HG02981 (cell line): ENCODE data around the gene NCKAP5L.

ENCODE experiments used
- ATAC-seq: cut with Tn5 transposase; IDR thresholded peaks from one replicate; pipeline ENCODE4 v1.9.1; 2021; ENCODE audit warnings: mild to moderate bottlenecking, moderate library complexity; ENCODE audit not compliant: unreplicated experiment

Gene NCKAP5L

GRCh38 chr12:49825971-49826421 lies 2.2 kb downstream of the NCKAP5L start:
- ATAC-seq = no peak

DNA sequence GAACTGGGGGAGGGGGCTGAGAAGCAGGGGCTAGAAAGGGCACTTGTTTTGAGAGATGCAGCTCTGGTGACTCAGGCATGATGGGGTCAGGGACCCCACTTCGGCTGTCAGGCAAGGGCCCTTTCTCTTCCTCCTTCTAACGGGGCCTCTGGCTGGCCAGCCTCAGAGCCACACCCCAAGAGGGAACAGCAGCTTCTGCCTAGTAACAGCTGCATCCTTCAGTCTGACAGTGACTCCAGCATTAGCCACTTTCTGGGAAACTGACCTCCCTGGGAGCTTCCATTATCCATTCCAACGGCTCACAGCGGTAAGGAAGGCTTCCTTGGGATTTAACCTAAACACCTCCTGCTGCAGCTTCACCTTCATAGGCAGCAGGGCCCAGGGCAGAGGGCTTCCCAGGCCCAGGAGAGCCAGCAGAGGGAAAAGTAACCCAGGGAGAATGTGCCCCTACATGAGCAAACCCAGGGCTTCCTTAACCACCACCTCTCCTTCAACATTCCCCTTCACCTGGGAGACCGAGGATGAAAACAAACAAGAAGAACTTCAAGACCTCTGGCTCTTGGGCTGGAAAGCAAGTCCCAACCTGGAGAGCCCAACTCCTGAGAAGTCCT lies 2.7 kb downstream of the NCKAP5L start:
- no peak for ATAC-seq

GRCh38 chr12:49824895-49825294 lies 3.3 kb downstream of the NCKAP5L start:
- ATAC-seq = no peak

DNA sequence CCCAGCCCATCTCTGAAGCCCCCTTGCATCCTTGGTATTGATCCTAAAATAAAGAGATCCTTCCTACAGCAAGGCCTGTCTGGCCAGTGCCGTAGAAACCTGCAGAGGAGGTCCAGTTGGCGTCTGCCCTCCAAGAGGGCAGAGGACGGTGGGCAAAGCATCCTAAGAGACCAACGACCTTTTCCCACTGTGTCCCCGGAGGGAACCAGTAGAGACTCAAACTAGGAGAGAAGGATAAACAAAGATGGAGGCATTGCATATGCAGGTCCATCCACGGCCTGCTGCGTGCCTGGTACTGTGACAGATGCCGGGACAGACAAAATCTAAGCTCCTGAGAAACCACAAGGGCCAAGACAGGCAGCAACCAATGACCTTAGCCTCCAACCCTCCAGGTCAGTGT lies 3.8 kb downstream of the NCKAP5L start:
- no peak for ATAC-seq

GRCh38 chr12:49823951-49824350 lies 4.3 kb downstream of the NCKAP5L start:
- no peak for ATAC-seq

DNA sequence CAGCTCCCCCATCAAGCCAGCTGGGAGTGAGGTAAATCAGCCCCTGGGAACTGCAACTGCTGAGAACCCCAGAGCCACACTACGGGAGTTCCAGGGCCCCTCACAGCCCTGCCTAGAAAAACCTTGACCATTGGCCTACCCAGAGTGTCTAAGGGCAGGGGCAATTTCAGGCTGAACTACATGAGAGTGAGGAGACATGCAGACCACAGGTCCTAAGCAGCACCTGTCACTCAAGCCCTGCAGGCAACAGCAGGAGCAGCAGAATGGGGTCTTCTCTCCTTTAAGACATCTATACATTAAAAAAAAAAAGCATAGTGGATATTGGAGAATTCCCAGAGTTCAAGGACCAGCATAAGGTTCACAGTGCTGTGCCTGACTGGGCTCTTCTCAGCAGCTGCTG lies 4.9 kb downstream of the NCKAP5L start:
- ATAC-seq = no peak

GRCh38 chr12:49821373-49822287 lies 6.6 kb downstream of the NCKAP5L start:
- no peak for ATAC-seq

- no peak for ATAC-seq
Measured at GRCh38 chr12:49819786-49820185, 8.4 kb downstream of the NCKAP5L start.

DNA sequence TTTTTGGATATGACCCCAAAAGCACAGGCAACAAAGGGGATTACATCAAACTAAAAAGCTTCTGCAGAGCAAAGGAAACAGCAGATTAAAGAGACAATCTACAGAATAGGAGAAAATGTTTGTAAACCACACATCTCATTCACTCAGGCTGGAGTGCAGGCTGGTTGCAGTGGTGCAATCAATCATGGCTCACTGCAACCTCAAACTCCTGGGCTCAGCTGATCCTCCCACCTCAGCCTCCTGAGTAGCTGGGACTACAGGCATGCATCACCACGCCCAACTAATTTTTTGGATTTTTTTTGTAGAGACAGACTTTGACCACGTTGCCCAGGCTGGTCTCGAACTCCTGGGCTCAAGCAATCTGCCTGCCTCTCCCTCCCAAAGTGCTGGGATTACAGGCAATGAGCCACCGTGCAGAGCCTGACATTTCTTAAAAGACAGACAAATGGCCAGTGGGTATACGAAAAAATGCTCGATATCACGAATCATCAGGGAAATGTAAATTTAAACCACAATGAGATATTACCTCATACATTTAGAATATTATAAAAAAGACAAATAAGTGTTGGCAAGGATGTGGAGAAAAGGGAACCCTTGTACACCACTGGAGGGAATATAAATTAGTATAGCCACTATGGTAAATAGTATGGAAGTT lies 9.8 kb downstream of the NCKAP5L start:
- ATAC-seq = no peak

DNA sequence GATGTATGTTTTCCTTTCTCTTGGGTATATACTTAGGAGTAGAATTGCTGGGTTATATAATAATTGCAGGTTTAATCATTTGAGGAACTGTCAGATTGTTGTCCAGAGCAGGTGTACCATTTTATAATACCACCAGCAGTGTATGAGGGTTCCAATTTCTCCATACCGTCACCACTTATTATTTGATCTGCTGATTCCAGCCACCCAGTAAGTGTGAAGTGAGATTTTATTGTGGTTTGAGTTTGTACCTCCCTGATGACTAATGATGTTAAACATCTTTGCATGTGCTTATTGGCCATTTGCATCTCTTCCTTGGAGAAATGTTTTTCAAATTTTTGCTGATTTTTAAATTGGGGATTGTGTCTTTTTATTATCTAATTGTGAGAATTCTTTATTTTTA lies 15.1 kb downstream of the NCKAP5L start:
- ATAC-seq = no peak

DNA sequence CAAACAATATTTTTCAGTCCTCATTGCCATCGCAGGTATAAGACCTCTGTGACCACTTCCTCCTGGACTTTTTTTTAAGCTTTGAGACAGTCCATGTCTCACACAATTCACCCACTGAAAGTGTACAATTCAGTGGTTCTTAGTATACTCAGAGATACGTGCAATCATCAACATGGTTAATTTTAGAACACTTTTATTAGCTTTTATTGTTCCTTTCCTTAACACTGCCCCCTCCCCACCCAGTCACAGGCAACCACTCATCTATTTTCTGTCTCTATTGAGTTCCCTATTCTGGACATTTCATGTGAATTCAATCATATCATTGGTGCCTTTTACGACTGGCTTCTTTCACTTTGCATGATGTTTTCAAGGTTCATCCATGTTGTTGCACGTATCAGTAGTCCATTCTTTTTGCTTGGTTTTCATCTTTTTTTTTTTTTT lies 16.2 kb downstream of the NCKAP5L start:
- no peak for ATAC-seq

DNA sequence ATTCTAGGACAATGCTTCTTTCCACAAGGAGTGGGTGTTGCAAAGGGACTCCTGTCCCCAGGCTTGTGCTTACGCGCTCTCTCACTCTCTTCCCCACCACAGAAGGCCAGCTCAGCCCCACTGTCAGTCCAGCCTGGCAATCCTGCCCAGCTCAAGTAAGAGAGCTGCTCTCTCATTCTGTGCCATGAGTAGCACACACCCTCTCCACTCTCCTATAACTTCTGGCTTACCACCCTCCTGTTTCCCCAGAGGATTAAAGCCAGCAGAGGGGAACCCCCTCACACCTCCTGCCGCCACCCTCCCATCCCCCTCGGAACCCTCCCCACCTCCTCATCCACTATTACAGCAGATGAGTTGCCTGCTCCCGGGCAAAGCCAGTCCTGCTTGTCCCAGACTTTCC lies 17.1 kb downstream of the NCKAP5L start:
- ATAC-seq = no peak

DNA sequence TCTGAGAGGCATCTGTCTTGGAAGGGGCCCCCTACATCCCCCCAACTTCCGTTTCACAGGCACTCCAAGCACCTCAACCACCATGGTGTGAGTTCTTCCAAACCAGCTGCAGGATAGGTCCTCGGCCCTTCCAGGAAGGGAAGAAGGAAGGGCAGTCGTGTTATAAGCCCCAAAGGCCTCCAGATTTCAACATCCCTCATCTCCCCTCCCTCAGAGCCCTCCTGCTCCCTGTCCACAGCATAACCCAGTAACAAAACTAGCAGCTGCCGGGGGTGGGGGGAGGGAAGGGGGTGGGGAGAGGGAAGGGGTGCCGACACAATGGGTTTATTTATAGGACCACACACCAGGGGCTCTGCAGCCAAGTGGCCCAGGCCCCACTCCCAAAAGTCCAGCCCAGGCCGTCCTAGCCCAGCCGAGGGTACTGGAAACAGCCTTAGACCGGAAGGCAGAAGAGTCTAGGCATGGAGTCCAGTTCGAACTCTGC lies 18.3 kb downstream of the NCKAP5L start:
- ATAC-seq = no peak

- ATAC-seq = no peak
Measured at GRCh38 chr12:49809381-49809905, 18.8 kb downstream of the NCKAP5L start.

DNA sequence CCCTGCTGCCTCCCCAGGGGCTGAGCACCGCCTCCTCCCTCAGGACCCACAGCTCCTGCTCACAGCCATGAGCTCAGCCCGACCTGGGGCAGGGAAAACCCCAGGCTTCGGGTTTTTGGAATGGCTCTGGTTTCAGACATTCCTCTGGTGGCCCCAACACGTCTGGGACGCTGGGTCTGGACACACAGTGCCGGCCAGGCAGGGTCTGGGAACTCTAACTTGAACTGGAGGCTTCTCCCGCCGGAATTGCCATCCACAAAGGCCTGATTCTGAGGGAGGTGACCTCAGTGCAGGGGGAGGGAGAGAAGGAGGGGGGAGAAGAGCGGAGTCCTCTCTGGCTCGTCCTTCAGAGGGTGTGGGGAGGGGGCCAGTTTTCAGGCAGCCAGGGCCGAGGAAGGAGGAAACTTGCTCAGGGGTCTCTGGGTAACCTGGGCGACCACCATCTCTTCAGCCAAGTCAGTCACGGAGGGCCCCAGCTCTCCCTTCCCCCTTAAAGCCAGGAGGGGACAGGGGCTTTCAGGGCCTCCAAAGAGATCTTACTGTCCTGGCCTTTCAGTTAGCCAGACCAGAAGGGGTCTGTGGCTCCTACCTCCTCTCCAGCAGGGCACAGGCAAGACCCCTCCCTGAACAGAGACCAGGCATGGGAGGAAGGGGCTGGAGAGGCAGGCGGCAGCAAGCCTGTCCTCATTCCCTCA lies 19.4 kb downstream of the NCKAP5L start:
- no peak for ATAC-seq

- ATAC-seq = no peak
Measured at GRCh38 chr12:49807991-49808580, 20.1 kb downstream of the NCKAP5L start.

GRCh38 chr12:49806877-49807276 lies 21.3 kb downstream of the NCKAP5L start:
- ATAC-seq = no peak

DNA sequence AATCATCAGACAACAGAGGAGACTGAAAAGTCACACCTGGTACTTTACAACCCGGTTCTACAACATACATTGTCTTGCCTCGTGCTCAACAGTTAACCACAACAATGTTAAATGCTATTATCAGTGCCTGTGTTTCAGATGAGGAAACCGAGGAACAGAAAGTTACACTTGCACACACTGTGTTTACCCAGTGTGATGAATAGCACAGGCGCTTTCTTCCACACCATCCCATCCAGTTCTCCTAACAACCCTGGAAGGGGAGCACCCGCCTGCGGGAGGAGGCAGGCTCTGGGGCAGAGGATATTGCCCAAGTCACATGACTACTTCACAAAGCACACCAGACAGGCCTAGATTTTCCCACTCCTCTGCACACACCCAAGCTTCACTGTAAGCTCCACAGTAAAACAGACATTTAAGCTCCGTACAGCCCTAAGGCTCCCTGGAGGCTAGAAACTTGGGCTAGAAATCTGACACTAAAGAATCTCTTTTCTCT lies 21.8 kb downstream of the NCKAP5L start:
- no peak for ATAC-seq

GRCh38 chr12:49805409-49805808 lies 22.8 kb downstream of the NCKAP5L start:
- ATAC-seq = no peak

DNA sequence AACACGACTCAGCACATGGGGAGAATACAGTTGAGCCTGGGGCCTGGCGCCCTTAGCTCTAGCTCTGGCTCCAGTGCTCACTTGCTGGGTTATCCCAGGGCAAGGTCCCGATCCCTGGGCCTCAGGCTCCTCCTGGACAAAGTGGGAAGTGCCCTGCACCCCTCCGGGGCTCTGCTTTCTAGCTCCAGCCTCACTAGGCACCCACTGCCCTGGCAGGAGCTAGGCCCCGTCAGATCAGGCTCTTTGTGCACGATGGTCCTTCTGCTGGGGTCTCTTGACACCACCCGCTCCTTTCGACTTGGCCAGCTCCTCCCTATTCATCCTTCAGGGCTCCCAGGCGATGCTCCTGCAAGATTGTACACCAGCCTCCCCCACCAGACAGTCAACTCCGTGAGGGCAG lies 23.4 kb downstream of the NCKAP5L start:
- ATAC-seq = no peak
